ENCODE data around the gene RHD.

DNA sequence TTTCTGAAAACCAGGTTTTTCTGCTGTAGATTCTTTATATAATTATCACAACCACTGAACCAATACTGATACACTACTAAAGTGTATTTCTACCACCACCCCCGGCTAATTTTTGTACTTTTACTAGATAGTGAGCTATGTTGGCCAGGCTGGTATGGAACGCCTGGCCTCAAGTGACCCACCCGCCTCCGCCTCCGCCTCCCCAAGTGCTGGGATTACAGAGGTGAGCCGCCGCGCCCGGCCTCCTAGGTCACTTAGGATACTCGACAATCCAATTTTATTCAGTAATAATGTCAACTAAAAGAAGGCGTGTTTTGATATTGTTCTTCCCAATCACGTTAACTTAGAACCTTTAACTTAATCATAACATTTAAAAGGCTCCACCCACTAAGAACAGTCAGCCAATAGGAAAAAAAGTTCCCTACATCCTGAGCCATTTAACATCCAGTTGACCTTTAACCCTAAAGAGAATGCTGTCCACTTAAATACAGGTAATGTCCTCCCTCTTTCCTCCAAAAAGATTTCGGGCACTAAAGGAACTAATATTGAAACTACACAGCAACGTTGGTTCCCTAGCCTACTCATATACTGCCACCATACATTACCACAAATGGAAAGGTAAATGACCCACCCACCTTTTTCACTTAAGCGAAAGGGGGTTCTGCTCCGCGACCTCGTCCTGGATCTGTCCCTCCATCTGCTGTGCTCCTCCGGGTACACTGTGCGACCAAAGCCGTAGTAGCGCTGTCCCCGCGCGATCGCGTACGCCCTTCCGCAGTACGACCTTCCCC is 26.3 kb upstream of the RHD start:
- TF ChIP-seq, protein P1, sequence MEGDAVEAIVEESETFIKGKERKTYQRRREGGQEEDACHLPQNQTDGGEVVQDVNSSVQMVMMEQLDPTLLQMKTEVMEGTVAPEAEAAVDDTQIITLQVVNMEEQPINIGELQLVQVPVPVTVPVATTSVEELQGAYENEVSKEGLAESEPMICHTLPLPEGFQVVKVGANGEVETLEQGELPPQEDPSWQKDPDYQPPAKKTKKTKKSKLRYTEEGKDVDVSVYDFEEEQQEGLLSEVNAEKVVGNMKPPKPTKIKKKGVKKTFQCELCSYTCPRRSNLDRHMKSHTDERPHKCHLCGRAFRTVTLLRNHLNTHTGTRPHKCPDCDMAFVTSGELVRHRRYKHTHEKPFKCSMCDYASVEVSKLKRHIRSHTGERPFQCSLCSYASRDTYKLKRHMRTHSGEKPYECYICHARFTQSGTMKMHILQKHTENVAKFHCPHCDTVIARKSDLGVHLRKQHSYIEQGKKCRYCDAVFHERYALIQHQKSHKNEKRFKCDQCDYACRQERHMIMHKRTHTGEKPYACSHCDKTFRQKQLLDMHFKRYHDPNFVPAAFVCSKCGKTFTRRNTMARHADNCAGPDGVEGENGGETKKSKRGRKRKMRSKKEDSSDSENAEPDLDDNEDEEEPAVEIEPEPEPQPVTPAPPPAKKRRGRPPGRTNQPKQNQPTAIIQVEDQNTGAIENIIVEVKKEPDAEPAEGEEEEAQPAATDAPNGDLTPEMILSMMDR (conservative IDR thresholded peaks at IDR 0.05; ENCODE audit: low read depth, low read length) = no peak
- TF ChIP-seq MAZ (IDR thresholded peaks at IDR 0.05; ENCODE audit: borderline replicate concordance, low read depth, low read length) (no peak), SMC3 (IDR thresholded peaks at IDR 0.05; ENCODE audit: low read depth, low read length) (no peak), POLR2A (IDR thresholded peaks at IDR 0.05; ENCODE audit: low read depth, low read length) (no peak), MAFK (IDR thresholded peaks at IDR 0.05; ENCODE audit: low read depth, low read length) (no peak), RAD21 (IDR thresholded peaks at IDR 0.05; ENCODE audit: low read length) (no peak), RFX5 (IDR thresholded peaks at IDR 0.05; ENCODE audit: low read depth, low read length) (no peak), CEBPB (IDR thresholded peaks at IDR 0.05; ENCODE audit: low read depth, low read length) (no peak), BHLHE40 (IDR thresholded peaks at IDR 0.05; ENCODE audit: low read depth, low read length) (no peak), FOS (IDR thresholded peaks at IDR 0.05; ENCODE audit: low read depth, low read length) (no peak), NFE2L2 (IDR thresholded peaks at IDR 0.05; ENCODE audit: low read depth, low read length) (no peak), MXI1 (IDR thresholded peaks at IDR 0.05; ENCODE audit: borderline replicate concordance, low read depth, low read length) (no peak)
- TF ChIP-seq, protein P2, sequence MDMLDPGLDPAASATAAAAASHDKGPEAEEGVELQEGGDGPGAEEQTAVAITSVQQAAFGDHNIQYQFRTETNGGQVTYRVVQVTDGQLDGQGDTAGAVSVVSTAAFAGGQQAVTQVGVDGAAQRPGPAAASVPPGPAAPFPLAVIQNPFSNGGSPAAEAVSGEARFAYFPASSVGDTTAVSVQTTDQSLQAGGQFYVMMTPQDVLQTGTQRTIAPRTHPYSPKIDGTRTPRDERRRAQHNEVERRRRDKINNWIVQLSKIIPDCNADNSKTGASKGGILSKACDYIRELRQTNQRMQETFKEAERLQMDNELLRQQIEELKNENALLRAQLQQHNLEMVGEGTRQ (IDR thresholded peaks at IDR 0.05; ENCODE audit: low read depth, low read length) = no peak

All from IMR-90 (cell line).